Liver (tissue), 9 donors: ENCODE results near the gene CES2. TPM values are rescaled to one million over a fixed set of nuclear protein-coding genes. Genes with fewer than 3 reads are reported as not detected.

Source experiments
- DNase-seq: peaks from one replicate; pipeline ENCODE4 v3.0.0-alpha.2; 2017; ENCODE audit warnings: low spot score
- H3K27ac ChIP-seq, 2 donors: one replicate each; pipeline ENCODE4 v1.7.0; 2013; ENCODE audit warnings: inconsistent platforms in 2 of 2, low read length in 2 of 2, control low read depth in 1 of 2, low read depth in 1 of 2, mild to moderate bottlenecking in 1 of 2
- H3K27me3 ChIP-seq, 4 donors: one replicate each; pipeline versions ENCODE4 v1.6.1 to v1.7.0; 2013; ENCODE audit warnings: low read length in 3 of 4, inconsistent platforms in 1 of 4, mild to moderate bottlenecking in 1 of 4, moderate library complexity in 1 of 4; ENCODE audit not compliant: control insufficient read depth in 4 of 4, insufficient read depth in 4 of 4
- H3K36me3 ChIP-seq, 4 donors: one replicate each; pipeline versions ENCODE4 v1.6.1 to v1.7.0; 2013; ENCODE audit warnings: low read length in 3 of 4, mild to moderate bottlenecking in 3 of 4, low read depth in 1 of 4, moderate library complexity in 1 of 4; ENCODE audit not compliant: control insufficient read depth in 4 of 4, insufficient read depth in 3 of 4
- H3K4me1 ChIP-seq, 4 donors: one replicate each; pipeline versions ENCODE4 v1.6.1 to v1.7.0; 2013; ENCODE audit warnings: low read length in 3 of 4, mild to moderate bottlenecking in 3 of 4, moderate library complexity in 1 of 4; ENCODE audit not compliant: control insufficient read depth in 4 of 4, insufficient read depth in 4 of 4
- H3K4me3 ChIP-seq, 3 donors: one replicate each; pipeline versions ENCODE4 v1.6.1 to v1.7.0; 2013; ENCODE audit warnings: low read length in 3 of 3, control low read depth in 1 of 3, low read depth in 1 of 3, mild to moderate bottlenecking in 1 of 3
- H3K9ac ChIP-seq, 2 donors: one replicate each; pipeline ENCODE4 v1.7.0; 2013; ENCODE audit warnings: low read length in 2 of 2, mild to moderate bottlenecking in 2 of 2, moderate library complexity in 2 of 2, control low read depth in 1 of 2, low read depth in 1 of 2
- H3K9me3 ChIP-seq, 4 donors: one replicate each; pipeline versions ENCODE4 v1.6.1 to v1.7.0; 2013; ENCODE audit warnings: low read length in 3 of 4; ENCODE audit not compliant: control insufficient read depth in 4 of 4
- EGR1 ChIP-seq, 2 donors: IDR thresholded peaks; 2 replicates each; pipeline ENCODE4 v1.6.1; 2016 to 2018; ENCODE audit warnings: antibody characterized with exemption in 2 of 2, low read depth in 2 of 2
- FOXA1 ChIP-seq: IDR thresholded peaks from 2 replicates; pipeline ENCODE4 v1.6.1; 2016; ENCODE audit warnings: antibody characterized with exemption
- FOXA2 ChIP-seq: IDR thresholded peaks from 2 replicates; pipeline ENCODE4 v1.6.1; 2016; ENCODE audit warnings: antibody characterized with exemption
- GABPA ChIP-seq, 2 donors: IDR thresholded peaks in 1 of 2; conservative IDR thresholded peaks in 1 of 2; 2 replicates each; pipeline ENCODE4 v1.6.1; 2016; ENCODE audit warnings: antibody characterized with exemption in 2 of 2, mild to moderate bottlenecking in 1 of 2, moderate library complexity in 1 of 2
- HNF4A ChIP-seq, 2 donors: conservative IDR thresholded peaks; 2 replicates each; pipeline ENCODE4 v1.6.1; 2016; ENCODE audit warnings: antibody characterized with exemption in 2 of 2, mild to moderate bottlenecking in 2 of 2
- HNF4G ChIP-seq: IDR thresholded peaks from 2 replicates; pipeline ENCODE4 v1.6.1; 2016; ENCODE audit warnings: antibody characterized with exemption
- JUND ChIP-seq, 2 donors: IDR thresholded peaks; 2 replicates each; pipeline ENCODE4 v1.6.1; 2016; ENCODE audit warnings: antibody characterized with exemption in 2 of 2
- NR2F2 ChIP-seq: IDR thresholded peaks from 2 replicates; pipeline ENCODE4 v1.6.1; 2016; ENCODE audit warnings: antibody characterized with exemption
- RAD21 ChIP-seq, 2 donors: IDR thresholded peaks; 2 replicates each; pipeline ENCODE4 v1.6.1; 2016; ENCODE audit warnings: antibody characterized with exemption in 2 of 2, mild to moderate bottlenecking in 2 of 2
- RXRA ChIP-seq, 2 donors: IDR thresholded peaks; 2 replicates each; pipeline ENCODE4 v1.6.1; 2017 to 2018; ENCODE audit warnings: antibody characterized with exemption in 2 of 2, mild to moderate bottlenecking in 1 of 2
- SP1 ChIP-seq: IDR thresholded peaks from 2 replicates; pipeline ENCODE4 v1.6.1; 2018; ENCODE audit warnings: antibody characterized with exemption, mild to moderate bottlenecking
- TAF1 ChIP-seq: conservative IDR thresholded peaks from 2 replicates; pipeline ENCODE4 v1.6.1; 2016; ENCODE audit warnings: antibody characterized with exemption, mild to moderate bottlenecking
- YY1 ChIP-seq: IDR thresholded peaks from 2 replicates; pipeline ENCODE4 v1.6.1; 2016; ENCODE audit warnings: antibody characterized with exemption, mild to moderate bottlenecking
- WGBS: extraction: QIAGEN DNeasy Blood & Tissue Kit; methylation state at CpG from one replicate; pipeline ENCODE4 v1.1.7; 2013; 5-methylcytosine and 5-hydroxymethylcytosine counted together
- polyA plus RNA-seq, 2 donors: library from polyadenylated mRNA; stranded (reverse) in 1 of 2; unstranded in 1 of 2; fragments of 200-250 nt in 1 of 2; fragments of >200 nt in 1 of 2; fragmentation: Nextera tagmentation in 1 of 2; extraction: Ambion mirVana in 1 of 2; gene quantifications; one replicate each; pipeline versions ENCODE4 v1.2.1 to v1.2.3, GENCODE V29; 2013 to 2015
- total RNA-seq, 2 donors: library from RNA; depleted of rRNA; stranded (reverse); fragments of >200 nt; gene quantifications; one replicate each; pipeline ENCODE4 v1.2.3, GENCODE V29; 2014
- TF ChIP-seq, protein P1 (sequence below): fragments of 150-350 bp; IDR thresholded peaks from 2 replicates; pipeline ENCODE4 v1.5.1; 2017; ENCODE audit warnings: improper control_type of control experiment, low read depth, low read length; ENCODE audit not compliant: missing input control
- TF ChIP-seq, protein P2 (sequence below): IDR thresholded peaks from 2 replicates; pipeline ENCODE4 v1.6.1; 2016; ENCODE audit warnings: antibody characterized with exemption
- TF ChIP-seq, protein P3 (sequence below): IDR thresholded peaks from 2 replicates; pipeline ENCODE4 v1.6.1; 2016; ENCODE audit warnings: antibody characterized with exemption
- TF ChIP-seq, protein P4 (sequence below): IDR thresholded peaks from 2 replicates; pipeline ENCODE4 v1.6.1; 2016; ENCODE audit warnings: antibody characterized with exemption, mild to moderate bottlenecking
- TF ChIP-seq, protein P5 (sequence below): IDR thresholded peaks from 2 replicates; pipeline ENCODE4 v1.6.1; 2016; ENCODE audit warnings: antibody characterized with exemption
- donor health status: healthy.
- donor health status: healthy.
- donor health status: healthy.
- donor health status: healthy.
- donor health status: healthy.

CES2 gene
- total and polyA plus RNA-seq, 4 donors, result 21.2 to 200 (median 182) TPM

DNA sequence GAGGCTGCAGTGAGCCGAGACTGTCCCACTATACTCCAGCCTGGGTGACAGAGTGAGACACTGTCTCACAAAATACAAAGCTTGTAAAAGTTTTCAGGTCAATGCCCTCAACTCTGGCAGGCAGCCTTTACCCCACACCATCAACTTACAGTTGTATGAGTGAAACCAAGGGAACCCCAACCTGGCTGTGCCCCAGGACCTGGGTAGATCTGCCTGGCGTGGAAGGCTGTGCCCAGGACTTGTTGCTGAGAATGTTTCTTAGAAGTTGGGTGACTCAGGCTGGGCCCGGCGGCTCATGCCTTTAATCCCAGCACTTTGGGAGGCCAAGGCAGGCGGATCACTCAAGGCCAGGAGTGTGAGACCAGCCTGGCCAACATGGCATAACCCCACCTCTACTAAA lies 33.5 kb downstream of the CES2 start:
- WGBS, result 62% methylated on average over 5 of the region's 5 CpGs
- H3K9me3 ChIP-seq, result no peaks in the 10 kb centered on the region
- H3K27me3 ChIP-seq, result no peaks in the 10 kb centered on the region
- H3K4me3 ChIP-seq, result no peak overlapping the region
- peaks cover 4 to 35% (median 26%) of the 10 kb centered on the region in 4 donors for H3K4me1 ChIP-seq
- no peak for TF ChIP-seq FOXA1
- TF ChIP-seq RXRA (IDR thresholded peaks at IDR 0.05), result peak; percentile 50 to 60
- TF ChIP-seq EGR1 (IDR thresholded peaks at IDR 0.05; ENCODE audit: low read depth in 2 of 2), result no peak
- no peak for TF ChIP-seq GABPA (IDR thresholded peaks at IDR 0.05 in 1 of 2, conservative IDR thresholded peaks at IDR 0.05 in 1 of 2)
- TF ChIP-seq, protein P1, sequence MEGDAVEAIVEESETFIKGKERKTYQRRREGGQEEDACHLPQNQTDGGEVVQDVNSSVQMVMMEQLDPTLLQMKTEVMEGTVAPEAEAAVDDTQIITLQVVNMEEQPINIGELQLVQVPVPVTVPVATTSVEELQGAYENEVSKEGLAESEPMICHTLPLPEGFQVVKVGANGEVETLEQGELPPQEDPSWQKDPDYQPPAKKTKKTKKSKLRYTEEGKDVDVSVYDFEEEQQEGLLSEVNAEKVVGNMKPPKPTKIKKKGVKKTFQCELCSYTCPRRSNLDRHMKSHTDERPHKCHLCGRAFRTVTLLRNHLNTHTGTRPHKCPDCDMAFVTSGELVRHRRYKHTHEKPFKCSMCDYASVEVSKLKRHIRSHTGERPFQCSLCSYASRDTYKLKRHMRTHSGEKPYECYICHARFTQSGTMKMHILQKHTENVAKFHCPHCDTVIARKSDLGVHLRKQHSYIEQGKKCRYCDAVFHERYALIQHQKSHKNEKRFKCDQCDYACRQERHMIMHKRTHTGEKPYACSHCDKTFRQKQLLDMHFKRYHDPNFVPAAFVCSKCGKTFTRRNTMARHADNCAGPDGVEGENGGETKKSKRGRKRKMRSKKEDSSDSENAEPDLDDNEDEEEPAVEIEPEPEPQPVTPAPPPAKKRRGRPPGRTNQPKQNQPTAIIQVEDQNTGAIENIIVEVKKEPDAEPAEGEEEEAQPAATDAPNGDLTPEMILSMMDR, result no peak
- no peak for TF ChIP-seq TAF1
- TF ChIP-seq SP1, result peak; percentile 9
- TF ChIP-seq, protein P2, sequence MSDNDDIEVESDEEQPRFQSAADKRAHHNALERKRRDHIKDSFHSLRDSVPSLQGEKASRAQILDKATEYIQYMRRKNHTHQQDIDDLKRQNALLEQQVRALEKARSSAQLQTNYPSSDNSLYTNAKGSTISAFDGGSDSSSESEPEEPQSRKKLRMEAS, result no peak
- TF ChIP-seq RAD21 (IDR thresholded peaks at IDR 0.05), result no peak
- TF ChIP-seq, protein P3, sequence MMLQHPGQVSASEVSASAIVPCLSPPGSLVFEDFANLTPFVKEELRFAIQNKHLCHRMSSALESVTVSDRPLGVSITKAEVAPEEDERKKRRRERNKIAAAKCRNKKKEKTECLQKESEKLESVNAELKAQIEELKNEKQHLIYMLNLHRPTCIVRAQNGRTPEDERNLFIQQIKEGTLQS, result no peak
- TF ChIP-seq JUND (IDR thresholded peaks at IDR 0.05), result no peak
- TF ChIP-seq HNF4A (conservative IDR thresholded peaks at IDR 0.05), result peak in 1 of 2 donors; percentile 13
- TF ChIP-seq, protein P4, sequence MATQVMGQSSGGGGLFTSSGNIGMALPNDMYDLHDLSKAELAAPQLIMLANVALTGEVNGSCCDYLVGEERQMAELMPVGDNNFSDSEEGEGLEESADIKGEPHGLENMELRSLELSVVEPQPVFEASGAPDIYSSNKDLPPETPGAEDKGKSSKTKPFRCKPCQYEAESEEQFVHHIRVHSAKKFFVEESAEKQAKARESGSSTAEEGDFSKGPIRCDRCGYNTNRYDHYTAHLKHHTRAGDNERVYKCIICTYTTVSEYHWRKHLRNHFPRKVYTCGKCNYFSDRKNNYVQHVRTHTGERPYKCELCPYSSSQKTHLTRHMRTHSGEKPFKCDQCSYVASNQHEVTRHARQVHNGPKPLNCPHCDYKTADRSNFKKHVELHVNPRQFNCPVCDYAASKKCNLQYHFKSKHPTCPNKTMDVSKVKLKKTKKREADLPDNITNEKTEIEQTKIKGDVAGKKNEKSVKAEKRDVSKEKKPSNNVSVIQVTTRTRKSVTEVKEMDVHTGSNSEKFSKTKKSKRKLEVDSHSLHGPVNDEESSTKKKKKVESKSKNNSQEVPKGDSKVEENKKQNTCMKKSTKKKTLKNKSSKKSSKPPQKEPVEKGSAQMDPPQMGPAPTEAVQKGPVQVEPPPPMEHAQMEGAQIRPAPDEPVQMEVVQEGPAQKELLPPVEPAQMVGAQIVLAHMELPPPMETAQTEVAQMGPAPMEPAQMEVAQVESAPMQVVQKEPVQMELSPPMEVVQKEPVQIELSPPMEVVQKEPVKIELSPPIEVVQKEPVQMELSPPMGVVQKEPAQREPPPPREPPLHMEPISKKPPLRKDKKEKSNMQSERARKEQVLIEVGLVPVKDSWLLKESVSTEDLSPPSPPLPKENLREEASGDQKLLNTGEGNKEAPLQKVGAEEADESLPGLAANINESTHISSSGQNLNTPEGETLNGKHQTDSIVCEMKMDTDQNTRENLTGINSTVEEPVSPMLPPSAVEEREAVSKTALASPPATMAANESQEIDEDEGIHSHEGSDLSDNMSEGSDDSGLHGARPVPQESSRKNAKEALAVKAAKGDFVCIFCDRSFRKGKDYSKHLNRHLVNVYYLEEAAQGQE, result no peak
- no peak for TF ChIP-seq YY1
- TF ChIP-seq FOXA2, result no peak
- TF ChIP-seq NR2F2, result no peak
- no peak for TF ChIP-seq HNF4G
- TF ChIP-seq, protein P5, sequence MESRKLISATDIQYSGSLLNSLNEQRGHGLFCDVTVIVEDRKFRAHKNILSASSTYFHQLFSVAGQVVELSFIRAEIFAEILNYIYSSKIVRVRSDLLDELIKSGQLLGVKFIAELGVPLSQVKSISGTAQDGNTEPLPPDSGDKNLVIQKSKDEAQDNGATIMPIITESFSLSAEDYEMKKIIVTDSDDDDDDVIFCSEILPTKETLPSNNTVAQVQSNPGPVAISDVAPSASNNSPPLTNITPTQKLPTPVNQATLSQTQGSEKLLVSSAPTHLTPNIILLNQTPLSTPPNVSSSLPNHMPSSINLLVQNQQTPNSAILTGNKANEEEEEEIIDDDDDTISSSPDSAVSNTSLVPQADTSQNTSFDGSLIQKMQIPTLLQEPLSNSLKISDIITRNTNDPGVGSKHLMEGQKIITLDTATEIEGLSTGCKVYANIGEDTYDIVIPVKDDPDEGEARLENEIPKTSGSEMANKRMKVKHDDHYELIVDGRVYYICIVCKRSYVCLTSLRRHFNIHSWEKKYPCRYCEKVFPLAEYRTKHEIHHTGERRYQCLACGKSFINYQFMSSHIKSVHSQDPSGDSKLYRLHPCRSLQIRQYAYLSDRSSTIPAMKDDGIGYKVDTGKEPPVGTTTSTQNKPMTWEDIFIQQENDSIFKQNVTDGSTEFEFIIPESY, result no peak
- no peak overlapping the region for H3K27ac ChIP-seq
- DNase-seq, result no peak
- H3K36me3 ChIP-seq, result peaks cover 0 to 8% (median 6%) of the 10 kb centered on the region in 4 donors
- no peak overlapping the region for H3K9ac ChIP-seq
